ENCODE measurements around the gene STARD3. TPM values are rescaled to one million over a fixed set of nuclear protein-coding genes. Genes with fewer than 3 reads are reported as not detected.

Gene STARD3
- total and polyA plus RNA-seq, 2 of the 13 experiments (the other 11 are each of a cell fraction or from before 2014, with no cell fraction given): 34.6 to 100 TPM

DNA sequence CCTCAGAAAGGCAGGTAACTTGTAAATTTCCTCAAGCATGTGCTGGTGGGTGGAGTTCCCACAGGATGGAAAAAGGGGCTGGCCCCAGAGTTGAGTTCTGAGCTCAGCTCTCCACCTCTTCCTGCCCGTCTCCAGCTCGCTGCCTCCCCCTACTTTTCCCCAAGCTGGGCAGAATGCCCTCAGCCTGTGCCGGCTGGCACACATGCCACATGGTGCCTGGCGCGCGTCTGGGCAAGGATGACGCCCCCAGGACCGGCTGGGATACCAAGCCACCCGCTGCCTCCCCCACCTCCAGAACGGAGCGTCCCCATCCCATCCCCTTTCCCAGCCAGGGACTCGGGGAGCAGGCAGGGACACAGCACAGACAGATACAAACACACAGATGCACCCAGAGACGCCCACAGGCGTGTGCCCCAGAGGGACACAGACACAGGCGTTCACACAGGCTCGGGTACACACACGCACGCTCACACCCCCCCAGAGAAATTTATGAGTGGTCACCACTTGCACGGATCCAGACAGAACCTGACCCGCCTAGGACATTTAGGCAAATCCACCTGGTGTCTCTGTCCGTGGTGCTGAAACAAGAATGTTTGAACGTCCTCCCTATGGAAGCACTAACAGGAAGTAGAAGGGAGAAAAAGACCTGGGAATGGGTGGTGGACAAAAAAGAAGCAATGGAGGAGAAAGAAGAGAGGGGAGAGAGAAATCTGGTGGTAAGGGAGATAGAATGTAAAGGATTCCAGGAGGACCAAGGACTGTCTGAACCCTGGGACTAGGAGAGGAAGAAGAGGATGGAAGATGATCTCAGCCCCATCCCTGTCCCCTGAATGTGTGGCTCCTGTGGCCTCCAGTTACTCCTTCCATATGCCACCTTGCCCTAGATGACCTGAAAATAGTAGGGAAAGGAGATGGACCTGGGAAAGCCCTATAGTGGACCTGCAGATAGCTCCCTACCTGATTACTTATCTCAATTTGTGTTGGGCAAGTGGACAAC lies 44.7 kb upstream of the STARD3 start (continued):
- TF ChIP-seq ZNF24 (IDR thresholded peaks at IDR 0.05): no peak
- no peak for TF ChIP-seq ZNF564 (CRISPR knock-in tag; IDR thresholded peaks at IDR 0.05)
- TF ChIP-seq, protein P1, sequence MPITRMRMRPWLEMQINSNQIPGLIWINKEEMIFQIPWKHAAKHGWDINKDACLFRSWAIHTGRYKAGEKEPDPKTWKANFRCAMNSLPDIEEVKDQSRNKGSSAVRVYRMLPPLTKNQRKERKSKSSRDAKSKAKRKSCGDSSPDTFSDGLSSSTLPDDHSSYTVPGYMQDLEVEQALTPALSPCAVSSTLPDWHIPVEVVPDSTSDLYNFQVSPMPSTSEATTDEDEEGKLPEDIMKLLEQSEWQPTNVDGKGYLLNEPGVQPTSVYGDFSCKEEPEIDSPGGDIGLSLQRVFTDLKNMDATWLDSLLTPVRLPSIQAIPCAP (CRISPR knock-in tag; IDR thresholded peaks at IDR 0.05; ENCODE audit: low read depth): no peak
- peak; percentile 50; the same call in 1 of the 2 replicates for TF ChIP-seq TEAD2 (CRISPR knock-in tag; IDR thresholded peaks at IDR 0.05)
- TF ChIP-seq TBX3 (IDR thresholded peaks at IDR 0.05; ENCODE audit: borderline replicate concordance): no peak
- TF ChIP-seq ZC3H13 (CRISPR knock-in tag; IDR thresholded peaks at IDR 0.05): peak; percentile 27; the same call in 1 of the 2 replicates
- no peak for TF ChIP-seq ZBTB1 (CRISPR knock-in tag; IDR thresholded peaks at IDR 0.05; ENCODE audit: borderline replicate concordance)
- TF ChIP-seq, protein P2, sequence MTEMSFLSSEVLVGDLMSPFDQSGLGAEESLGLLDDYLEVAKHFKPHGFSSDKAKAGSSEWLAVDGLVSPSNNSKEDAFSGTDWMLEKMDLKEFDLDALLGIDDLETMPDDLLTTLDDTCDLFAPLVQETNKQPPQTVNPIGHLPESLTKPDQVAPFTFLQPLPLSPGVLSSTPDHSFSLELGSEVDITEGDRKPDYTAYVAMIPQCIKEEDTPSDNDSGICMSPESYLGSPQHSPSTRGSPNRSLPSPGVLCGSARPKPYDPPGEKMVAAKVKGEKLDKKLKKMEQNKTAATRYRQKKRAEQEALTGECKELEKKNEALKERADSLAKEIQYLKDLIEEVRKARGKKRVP (CRISPR knock-in tag; IDR thresholded peaks at IDR 0.05): 0 out of 4 replicates have a peak, but pooled peaks of 1 of the 2 experiments have one; percentile 18
- TF ChIP-seq ZNF777 (CRISPR knock-in tag; IDR thresholded peaks at IDR 0.05): 0 out of 2 replicates have a peak, but pooled peaks have one; percentile 30
- TF ChIP-seq, protein P3, sequence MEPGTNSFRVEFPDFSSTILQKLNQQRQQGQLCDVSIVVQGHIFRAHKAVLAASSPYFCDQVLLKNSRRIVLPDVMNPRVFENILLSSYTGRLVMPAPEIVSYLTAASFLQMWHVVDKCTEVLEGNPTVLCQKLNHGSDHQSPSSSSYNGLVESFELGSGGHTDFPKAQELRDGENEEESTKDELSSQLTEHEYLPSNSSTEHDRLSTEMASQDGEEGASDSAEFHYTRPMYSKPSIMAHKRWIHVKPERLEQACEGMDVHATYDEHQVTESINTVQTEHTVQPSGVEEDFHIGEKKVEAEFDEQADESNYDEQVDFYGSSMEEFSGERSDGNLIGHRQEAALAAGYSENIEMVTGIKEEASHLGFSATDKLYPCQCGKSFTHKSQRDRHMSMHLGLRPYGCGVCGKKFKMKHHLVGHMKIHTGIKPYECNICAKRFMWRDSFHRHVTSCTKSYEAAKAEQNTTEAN (CRISPR knock-in tag; conservative IDR thresholded peaks at IDR 0.05): 0 out of 2 replicates have a peak, but pooled peaks have one; percentile 41
- TF ChIP-seq, protein P4, sequence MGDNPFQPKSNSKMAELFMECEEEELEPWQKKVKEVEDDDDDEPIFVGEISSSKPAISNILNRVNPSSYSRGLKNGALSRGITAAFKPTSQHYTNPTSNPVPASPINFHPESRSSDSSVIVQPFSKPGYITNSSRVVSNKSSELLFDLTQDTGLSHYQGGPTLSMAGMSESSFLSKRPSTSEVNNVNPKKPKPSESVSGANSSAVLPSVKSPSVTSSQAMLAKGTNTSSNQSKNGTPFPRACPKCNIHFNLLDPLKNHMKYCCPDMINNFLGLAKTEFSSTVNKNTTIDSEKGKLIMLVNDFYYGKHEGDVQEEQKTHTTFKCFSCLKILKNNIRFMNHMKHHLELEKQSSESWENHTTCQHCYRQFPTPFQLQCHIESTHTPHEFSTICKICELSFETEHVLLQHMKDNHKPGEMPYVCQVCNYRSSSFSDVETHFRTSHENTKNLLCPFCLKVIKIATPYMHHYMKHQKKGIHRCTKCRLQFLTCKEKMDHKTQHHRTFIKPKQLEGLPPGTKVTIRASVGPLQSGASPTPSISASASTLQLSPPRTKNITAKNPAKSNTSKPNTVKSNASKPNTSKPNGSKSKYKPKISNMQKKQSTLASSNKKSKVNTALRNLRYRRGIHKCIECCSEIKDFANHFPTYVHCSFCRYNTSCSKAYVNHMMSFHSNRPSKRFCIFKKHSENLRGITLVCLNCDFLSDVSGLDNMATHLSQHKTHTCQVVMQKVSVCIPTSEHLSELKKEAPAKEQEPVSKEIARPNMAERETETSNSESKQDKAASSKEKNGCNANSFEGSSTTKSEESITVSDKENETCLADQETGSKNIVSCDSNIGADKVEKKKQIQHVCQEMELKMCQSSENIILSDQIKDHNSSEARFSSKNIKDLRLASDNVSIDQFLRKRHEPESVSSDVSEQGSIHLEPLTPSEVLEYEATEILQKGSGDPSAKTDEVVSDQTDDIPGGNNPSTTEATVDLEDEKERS (CRISPR knock-in tag; IDR thresholded peaks at IDR 0.05): no peak
- no peak; the same call in 1 of the 2 replicates for TF ChIP-seq HES4 (CRISPR knock-in tag; IDR thresholded peaks at IDR 0.05; ENCODE audit: borderline replicate concordance)
- no peak for TF ChIP-seq NFATC3 (CRISPR knock-in tag; IDR thresholded peaks at IDR 0.05)
- no peak for TF ChIP-seq ZNF83 (CRISPR knock-in tag; IDR thresholded peaks at IDR 0.05; ENCODE audit: borderline replicate concordance)
- no peak for TF ChIP-seq SETDB1 (CRISPR knock-in tag; IDR thresholded peaks at IDR 0.05; ENCODE audit: borderline replicate concordance)
- TF ChIP-seq NFE2L2 (IDR thresholded peaks at IDR 0.05; ENCODE audit: low read length): no peak
- no peak for TF ChIP-seq RELA (CRISPR knock-in tag; IDR thresholded peaks at IDR 0.05)
- 0 out of 2 replicates have a peak, but pooled peaks have one; percentile 20 for TF ChIP-seq ZNF7 (CRISPR knock-in tag; IDR thresholded peaks at IDR 0.05)
- no peak for TF ChIP-seq NCOA5 (CRISPR knock-in tag; IDR thresholded peaks at IDR 0.05)
- TF ChIP-seq SATB2 (CRISPR knock-in tag; IDR thresholded peaks at IDR 0.05): no peak
- no peak for TF ChIP-seq MZF1 (CRISPR knock-in tag; IDR thresholded peaks at IDR 0.05; ENCODE audit: borderline replicate concordance)
- TF ChIP-seq, protein P5, sequence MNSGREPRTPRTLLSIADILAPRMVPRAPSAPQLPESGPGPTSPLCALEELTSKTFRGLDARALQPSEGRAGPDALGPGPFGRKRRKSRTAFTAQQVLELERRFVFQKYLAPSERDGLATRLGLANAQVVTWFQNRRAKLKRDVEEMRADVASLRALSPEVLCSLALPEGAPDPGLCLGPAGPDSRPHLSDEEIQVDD (CRISPR knock-in tag; IDR thresholded peaks at IDR 0.05; ENCODE audit: borderline replicate concordance): 0 out of 2 replicates have a peak, but pooled peaks have one; percentile 20

All from HepG2 (cell line).